Activated CD8-positive, alpha-beta T cell treated with anti-CD3 and anti-CD28 coated beads for 36 hours (primary cell): ENCODE results near the gene DCLK2. TPM values are rescaled to one million over a fixed set of nuclear protein-coding genes. Genes with fewer than 3 reads are reported as not detected.

ENCODE experiments used
- ATAC-seq: fragments of 200-7000 bp; cut with Tn5 transposase; one replicate; pipeline ENCODE4 v1.10.0; 2021; ENCODE audit warnings: mild to moderate bottlenecking, moderate library complexity
- CTCF ChIA-PET: fragments of 350-600 bp; sonication (Branson Sonifier 250); formaldehyde crosslinking; loops from one replicate; lab custom pipeline; 2021; ENCODE audit warnings: antibody characterized with exemption; lab: Charles Lee
- POLR2A ChIA-PET: fragments of 350-600 bp; sonication (Branson Sonifier 250); formaldehyde crosslinking; loops from one replicate; lab custom pipeline; 2021; ENCODE audit warnings: antibody characterized with exemption; lab: Charles Lee
- DNase-seq: peaks from one replicate; pipeline ENCODE4 v3.0.0-alpha.2; 2020
- H3K27ac Mint-ChIP-seq: one replicate; pipeline ENCODE4 v1.8.0; 2021; ENCODE audit warnings: mild to moderate bottlenecking, mixed read lengths
- H3K27me3 Mint-ChIP-seq: one replicate; pipeline ENCODE4 v1.8.0; 2021; ENCODE audit warnings: mixed read lengths
- H3K36me3 Mint-ChIP-seq: one replicate; pipeline ENCODE4 v1.8.0; 2021; ENCODE audit warnings: low read depth, mixed read lengths
- H3K4me1 Mint-ChIP-seq: one replicate; pipeline ENCODE4 v1.8.0; 2021; ENCODE audit warnings: low read depth, mixed read lengths
- H3K4me3 Mint-ChIP-seq: one replicate; pipeline ENCODE4 v1.8.0; 2021; ENCODE audit warnings: mild to moderate bottlenecking, moderate library complexity, mixed read lengths
- H3K9me3 Mint-ChIP-seq: one replicate; pipeline ENCODE4 v1.8.0; 2021; ENCODE audit warnings: mixed read lengths
- intact Hi-C: fragments of 100-400 bp; cut with micrococcal nuclease; formaldehyde crosslinking; loops from one replicate; pipeline ENCODE4 v1.10.0; 2022
- total RNA-seq, 2 experiments: library from RNA; stranded (reverse); gene quantifications; one replicate each; pipeline ENCODE4 v1.2.3, GENCODE V29; 2021
- TF ChIP-seq, protein P1 (sequence below): fragments of 200-600 bp; IDR thresholded peaks from one replicate; pipeline ENCODE4 v1.8.0; 2022; ENCODE audit warnings: antibody characterized with exemption, mild to moderate bottlenecking

Gene DCLK2
- total RNA-seq, 2 experiments from 2014 or later = not detected

DNA sequence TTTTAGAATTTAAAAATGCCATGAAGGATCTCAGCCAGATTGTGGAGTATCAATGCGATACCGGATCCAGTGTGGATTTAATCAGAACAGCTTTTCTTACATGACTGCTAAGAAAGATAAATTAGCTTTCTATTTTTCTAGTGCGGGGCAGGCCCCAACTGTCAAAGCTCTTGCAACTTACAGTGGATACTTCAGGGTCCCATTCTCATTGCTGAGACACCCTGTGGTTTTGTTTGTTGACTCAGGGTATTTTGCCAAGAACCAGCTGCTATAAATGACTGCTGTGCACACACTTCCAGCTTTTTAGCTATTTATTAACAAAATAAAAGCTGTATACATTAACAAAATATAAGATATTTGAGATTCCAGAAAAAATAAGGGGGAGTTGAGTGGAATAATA is 166.4 kb downstream of the DCLK2 start:
- Mint-ChIP-seq H3K27me3 (no peaks in the 10 kb centered on the region), H3K9me3 (no peaks in the 10 kb centered on the region), H3K4me1 (no peaks in the 10 kb centered on the region), H3K36me3 (no peaks in the 10 kb centered on the region), H3K4me3 (no peak overlapping the region), H3K27ac (no peak overlapping the region)
- ChIA-PET POLR2A (no interaction called here), CTCF (interaction anchor here (1.0 to 3.6 kb wide), 4 partner anchors 234 to 261 kb away, joined by 3 to 23 read pairs (median 8); no protein-coding TSS in a partner anchor)
- TF ChIP-seq, protein P1, sequence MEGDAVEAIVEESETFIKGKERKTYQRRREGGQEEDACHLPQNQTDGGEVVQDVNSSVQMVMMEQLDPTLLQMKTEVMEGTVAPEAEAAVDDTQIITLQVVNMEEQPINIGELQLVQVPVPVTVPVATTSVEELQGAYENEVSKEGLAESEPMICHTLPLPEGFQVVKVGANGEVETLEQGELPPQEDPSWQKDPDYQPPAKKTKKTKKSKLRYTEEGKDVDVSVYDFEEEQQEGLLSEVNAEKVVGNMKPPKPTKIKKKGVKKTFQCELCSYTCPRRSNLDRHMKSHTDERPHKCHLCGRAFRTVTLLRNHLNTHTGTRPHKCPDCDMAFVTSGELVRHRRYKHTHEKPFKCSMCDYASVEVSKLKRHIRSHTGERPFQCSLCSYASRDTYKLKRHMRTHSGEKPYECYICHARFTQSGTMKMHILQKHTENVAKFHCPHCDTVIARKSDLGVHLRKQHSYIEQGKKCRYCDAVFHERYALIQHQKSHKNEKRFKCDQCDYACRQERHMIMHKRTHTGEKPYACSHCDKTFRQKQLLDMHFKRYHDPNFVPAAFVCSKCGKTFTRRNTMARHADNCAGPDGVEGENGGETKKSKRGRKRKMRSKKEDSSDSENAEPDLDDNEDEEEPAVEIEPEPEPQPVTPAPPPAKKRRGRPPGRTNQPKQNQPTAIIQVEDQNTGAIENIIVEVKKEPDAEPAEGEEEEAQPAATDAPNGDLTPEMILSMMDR = no peak
- intact Hi-C loops = loop anchor here (5.0 kb wide), 1 partner anchor 262 kb away; no protein-coding TSS in a partner anchor
- ATAC-seq (no peak), DNase-seq (no peak)

DNA sequence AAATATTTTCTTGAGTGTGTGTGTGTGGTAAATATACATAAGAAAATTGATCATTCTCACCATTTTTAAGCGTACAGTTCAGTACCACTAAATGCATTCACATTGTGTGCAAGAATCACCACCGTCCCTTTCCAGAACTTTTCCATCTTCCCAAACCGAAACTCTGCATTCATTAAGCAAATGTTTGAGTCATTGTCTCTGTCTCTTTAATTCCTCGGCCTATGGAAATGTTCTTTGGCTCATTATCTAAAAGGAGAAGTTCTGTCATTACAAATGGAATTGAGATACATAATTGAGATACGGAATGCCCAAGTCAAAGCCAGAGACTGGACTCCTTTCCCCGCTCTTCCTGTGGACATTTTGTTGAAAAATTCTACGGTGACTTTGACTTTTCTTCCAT is 168.9 kb downstream of the DCLK2 start:
- Mint-ChIP-seq H3K4me1 (no peaks in the 10 kb centered on the region), H3K27me3 (no peaks in the 10 kb centered on the region), H3K4me3 (no peak overlapping the region), H3K9me3 (no peaks in the 10 kb centered on the region), H3K27ac (no peak overlapping the region), H3K36me3 (no peaks in the 10 kb centered on the region)
- CTCF ChIA-PET = no interaction called here
- POLR2A ChIA-PET = no interaction called here
- intact Hi-C loops = no loop called here
- no peak for DNase-seq
- TF ChIP-seq, protein P1 = no peak
- ATAC-seq = no peak

DNA sequence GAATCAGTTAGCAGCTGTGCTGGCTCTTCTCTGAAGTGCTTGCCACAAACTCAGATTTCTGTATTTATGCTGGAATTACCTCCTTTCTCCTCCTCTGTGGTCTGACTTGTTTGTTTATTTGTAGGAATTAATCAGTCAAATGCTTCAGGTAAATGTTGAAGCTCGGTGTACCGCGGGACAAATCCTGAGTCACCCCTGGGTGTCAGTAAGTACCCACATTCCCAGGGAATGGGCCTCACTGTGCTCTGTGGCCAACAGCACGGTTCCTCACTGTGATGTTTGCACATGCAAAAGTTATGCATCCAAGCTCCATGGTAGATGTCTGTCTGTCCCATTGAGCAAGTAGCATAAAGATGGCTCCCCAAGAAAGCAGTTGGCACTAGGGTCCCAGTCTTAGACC is 169.9 kb downstream of the DCLK2 start:
- no peaks in the 10 kb centered on the region for H3K36me3 Mint-ChIP-seq
- CTCF ChIA-PET = no interaction called here
- ATAC-seq = no peak
- H3K27ac Mint-ChIP-seq = no peak overlapping the region
- DNase-seq = no peak
- no peaks in the 10 kb centered on the region for H3K27me3 Mint-ChIP-seq
- H3K4me3 Mint-ChIP-seq = no peak overlapping the region
- POLR2A ChIA-PET = no interaction called here
- H3K9me3 Mint-ChIP-seq = no peaks in the 10 kb centered on the region
- TF ChIP-seq, protein P1 = no peak
- intact Hi-C loops = no loop called here
- H3K4me1 Mint-ChIP-seq = no peaks in the 10 kb centered on the region

DNA sequence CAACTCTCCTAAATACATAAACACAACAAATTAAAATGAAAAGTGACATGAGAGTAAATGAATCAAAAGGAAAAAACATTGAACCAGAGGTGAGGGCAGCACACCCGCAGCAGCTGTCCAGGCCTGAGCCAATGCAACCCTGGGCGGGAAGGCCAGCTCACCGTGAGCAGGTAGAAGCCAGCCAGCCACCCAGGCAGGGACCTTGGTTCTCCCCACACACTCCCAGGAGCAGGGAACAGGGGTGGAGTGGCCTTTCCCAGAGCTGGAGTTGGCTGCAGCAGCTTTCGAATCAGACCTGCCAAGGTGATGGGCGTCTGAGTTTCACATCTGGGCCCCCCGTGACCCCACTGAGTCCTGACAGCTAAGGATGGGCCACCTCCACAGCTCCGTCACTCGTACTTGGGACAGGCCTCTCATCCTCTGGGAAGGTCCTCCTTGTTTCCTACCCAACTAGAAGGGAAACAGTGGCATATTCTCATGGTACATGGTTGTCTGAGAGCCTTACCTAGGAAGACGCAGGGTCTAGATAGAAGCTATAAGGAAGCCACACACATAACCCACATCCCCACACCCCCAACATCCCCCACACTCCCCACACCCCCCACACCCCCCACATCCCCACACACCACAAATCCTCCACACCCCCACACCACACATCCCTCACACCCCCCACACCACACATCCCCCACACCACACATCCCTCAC is 172.2 kb downstream of the DCLK2 start:
- DNase-seq (no peak), ATAC-seq (no peak)
- Mint-ChIP-seq H3K4me3 (no peak overlapping the region), H3K36me3 (no peaks in the 10 kb centered on the region), H3K27ac (no peak overlapping the region), H3K27me3 (no peaks in the 10 kb centered on the region), H3K4me1 (no peaks in the 10 kb centered on the region), H3K9me3 (no peaks in the 10 kb centered on the region)
- intact Hi-C loops = no loop called here
- ChIA-PET POLR2A (no interaction called here), CTCF (no interaction called here)
- TF ChIP-seq, protein P1 = no peak

DNA sequence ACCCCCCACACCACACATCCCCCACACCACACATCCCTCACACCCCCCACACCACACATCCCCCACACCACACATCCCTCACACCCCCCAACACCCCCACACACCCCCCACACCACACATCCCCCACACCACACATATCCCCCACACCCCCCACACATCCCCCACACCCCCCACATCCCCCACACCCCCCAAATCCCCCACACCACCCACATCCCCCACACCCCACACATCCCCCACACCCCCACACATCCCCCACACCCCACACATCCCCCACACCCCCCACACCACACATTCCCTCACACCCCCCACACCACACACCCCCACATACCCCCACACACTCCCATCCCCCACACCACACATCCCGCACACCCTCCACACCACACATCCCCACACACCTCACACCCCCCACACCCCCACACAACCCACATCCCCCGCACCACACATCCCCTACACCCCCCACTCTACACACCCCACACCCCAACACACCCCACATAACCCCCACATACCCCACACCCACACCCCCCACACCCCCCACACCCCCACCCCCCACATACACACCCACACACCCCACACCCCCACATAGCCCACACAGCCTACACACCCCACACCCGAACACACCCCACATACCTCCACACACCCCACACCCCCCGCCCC is 172.9 kb downstream of the DCLK2 start:
- POLR2A ChIA-PET = no interaction called here
- no peaks in the 10 kb centered on the region for H3K27me3 Mint-ChIP-seq

More for the DNA sequence above, 172.9 kb downstream of the DCLK2 start:
- no peak for DNase-seq
- ATAC-seq = no peak
- CTCF ChIA-PET = no interaction called here
- TF ChIP-seq, protein P1 = no peak
- intact Hi-C loops = no loop called here
- Mint-ChIP-seq H3K4me3 (no peak overlapping the region), H3K36me3 (no peaks in the 10 kb centered on the region), H3K4me1 (no peaks in the 10 kb centered on the region), H3K9me3 (no peaks in the 10 kb centered on the region), H3K27ac (no peak overlapping the region)
